NCI-H187 (cell line): ENCODE measurements around the gene C15orf40.

Experiments
- DNase-seq, 2 experiments: peaks; one replicate each; lab custom pipeline; 2025; lab: John Stamatoyannopoulos, UW

Gene C15orf40

DNA sequence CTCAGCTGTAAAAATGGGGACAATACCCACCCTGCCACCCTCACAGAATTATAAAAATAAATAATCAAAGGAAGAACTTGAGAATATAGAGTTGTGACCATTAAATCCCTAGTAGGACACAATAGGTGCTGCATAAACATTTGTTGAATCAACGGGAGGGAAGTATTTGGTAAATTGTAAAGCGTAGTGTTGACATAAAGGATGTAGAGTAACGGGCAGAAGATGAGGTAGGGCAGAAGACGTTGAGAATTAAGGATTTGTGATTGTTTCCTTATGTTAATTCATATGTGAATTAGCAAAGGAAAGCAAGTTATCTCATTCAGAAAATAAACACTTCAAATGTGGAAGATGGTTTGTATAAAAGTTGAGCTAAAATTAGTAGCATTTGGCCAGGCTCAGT lies 18.3 kb downstream of the C15orf40 start:
- no peak for DNase-seq

DNA sequence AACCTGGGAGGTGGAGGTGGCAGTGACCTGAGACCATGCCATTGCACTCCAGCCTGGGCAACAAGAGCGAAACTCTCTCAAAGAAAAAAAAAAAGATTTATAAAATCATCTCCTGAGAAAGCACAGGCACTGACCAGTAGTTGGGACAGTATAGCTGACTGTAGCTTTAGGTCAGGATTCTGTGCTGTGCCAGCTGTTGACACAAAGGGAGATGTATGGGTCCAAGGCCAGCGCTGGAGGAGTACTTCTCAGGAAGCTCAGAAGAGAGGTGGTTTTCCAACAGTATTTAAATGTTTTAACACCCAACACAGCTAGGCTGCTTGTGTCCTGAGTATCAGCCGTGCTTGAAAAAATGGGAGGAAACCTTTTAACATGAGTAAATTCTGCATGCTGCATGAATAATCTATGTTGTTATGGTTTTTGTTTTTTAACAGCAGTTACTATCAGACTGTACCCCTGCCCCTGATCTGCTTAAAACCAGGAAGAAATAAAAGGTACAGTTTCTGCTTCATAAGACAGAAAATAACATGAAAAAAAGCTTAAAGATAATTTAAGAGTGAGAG lies 18.9 kb downstream of the C15orf40 start:
- no peak for DNase-seq

DNA sequence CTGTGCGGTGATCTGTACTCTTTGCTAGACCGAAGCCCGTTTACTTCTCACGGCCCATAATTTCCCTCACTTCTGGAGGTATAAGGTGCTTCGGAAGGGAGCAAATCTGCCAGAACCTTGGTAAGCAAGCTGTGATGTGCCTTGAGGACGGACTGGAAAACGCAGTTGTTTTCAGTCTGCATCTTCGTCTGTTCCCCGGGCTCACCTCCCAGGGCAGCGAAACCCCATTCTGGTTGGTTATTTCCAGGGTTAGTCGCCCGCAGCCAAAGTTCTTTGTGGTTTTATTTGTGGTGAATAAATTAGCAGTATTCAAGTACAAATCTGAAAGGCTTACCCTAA lies 25.0 kb downstream of the C15orf40 start:
- no peak for DNase-seq

DNA sequence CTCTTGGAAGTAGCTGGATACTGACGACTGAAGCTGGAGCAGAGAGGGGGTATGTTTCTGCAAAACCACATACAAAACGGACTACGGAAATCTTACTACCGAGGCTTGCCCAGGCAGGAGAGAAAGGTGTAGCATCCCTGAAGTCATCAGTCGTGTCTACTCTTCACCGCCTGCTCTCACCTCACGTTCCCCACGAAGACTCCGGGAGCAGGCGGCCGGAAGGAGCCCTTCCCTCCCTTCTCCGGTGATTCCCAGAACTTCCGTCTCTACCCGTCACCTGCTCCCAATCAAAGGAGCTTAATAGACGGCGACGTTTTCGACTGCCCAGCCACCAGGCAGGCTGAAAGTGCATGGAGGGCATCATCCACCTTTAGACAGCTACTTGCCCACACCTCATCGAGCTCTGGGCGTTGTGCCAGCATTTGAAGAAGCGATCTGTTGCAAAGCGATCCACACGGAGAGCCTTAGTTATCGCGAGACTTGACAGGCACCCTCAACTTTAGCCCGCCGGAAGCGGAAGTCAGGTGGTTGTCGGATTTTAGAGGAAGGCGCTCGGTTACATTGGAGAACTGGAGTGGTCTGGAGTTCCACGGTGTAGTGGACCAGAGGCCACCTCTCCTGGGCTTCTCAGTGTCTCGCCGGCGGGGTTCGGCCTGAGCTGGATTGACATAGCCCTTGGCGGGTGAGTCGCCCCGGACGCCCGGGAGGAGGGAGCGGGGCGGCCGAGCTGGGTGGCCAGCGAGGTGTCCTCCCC lies 25.6 kb downstream of the C15orf40 start, which contains the start of gene RAMAC:
TSS of gene RAMAC (plus strand) at position 523 of the 754 bp plus-strand sequence. CDS start 2,809 bp downstream, outside the sequence.
- DNase-seq, result peak; percentile 65 to 87

DNA sequence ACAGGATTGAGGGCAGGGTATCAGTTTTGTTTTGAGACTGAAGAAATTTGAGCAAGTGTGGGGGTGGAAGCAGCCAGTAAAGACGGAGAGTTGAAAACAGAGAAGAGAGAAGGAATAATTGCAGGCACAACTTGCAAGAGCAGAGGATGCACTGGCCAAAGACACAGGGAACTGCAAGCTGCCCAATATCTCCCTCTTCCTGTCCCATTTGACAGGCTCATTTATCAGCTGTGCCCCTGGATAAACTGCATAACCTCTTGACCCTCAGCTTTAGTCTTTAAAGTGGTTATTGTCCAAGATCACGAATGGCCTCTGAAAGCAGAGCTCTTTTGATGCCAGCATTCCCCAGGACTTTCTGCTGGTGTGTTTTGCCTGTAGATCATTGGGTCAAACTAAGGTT lies 30.5 kb downstream of the C15orf40 start:
- DNase-seq, result no peak

DNA sequence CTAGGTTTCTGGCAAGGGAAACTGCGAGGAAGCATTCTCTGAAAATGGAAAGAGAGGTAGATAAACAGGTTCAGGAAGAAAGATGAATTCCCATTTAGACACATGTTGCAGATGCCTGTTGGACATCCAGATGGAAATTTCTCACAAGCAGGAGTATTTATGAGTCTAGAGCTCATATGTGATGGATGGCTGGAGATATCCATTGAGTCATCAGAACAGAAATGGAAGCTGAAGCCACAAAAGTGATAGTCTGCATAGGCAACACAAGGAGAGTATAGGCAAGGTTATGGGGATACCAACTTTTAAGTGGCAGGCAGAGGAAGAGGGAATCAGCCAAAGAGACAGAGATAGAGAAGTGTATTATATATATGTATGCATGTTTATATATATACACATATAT lies 31.7 kb downstream of the C15orf40 start:
- no peak for DNase-seq

DNA sequence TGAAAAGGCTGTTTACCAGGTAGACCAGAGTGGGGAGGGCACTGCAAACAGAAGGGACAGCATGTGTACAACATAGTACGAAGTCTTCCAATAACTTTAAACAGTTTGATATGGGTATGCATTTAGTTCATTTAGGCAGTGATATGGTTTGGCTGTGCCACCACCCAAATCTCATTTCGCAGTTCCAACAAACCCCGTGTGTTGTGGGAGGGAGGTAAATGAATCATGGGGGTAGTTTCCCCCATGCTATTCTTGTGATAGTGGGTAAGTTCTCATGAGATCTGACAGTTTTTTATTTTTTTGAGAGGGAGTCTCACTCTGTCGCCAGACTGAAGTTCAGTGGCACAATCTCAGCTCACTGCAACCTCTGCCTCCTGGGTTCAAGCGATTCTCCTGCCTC lies 33.0 kb downstream of the C15orf40 start:
- no peak for DNase-seq

DNA sequence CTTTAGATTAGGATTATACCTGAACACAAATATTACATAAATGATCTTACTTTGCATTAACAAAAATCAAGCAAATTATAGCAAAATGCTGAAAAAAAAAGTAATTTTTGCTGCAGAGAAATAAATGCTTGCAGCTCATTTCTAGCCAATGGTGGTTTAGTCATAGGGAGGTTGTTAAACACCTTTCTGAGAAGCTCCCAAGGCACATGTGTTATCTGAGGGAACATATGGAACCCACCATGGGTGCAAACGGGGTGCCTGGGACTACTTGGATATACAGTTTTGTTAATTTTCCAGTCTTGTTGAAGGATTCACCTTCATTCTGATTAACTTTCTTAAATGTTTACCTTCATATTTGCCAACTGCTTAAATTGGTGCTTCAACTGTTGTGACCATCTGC lies 34.4 kb downstream of the C15orf40 start:
- DNase-seq, result no peak

DNA sequence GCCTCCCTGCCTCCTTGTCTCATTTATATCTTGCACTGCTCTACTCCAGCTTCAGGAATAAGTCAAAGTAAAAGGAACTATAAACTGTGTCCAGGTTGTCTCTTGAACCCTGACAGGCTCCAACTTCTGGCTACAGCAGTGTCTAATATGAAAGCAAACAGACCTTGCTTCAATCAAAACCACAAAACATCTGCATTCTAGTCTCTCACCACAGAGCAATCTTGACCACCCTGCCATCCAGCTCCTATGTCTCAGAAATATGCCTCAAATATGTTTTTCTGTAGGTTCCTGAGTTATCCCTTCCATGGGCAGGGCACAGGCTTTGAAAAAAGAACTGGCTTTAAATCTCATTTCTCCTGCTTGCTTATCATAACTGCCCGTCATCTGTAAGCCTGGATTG lies 38.4 kb downstream of the C15orf40 start:
- no peak for DNase-seq

DNA sequence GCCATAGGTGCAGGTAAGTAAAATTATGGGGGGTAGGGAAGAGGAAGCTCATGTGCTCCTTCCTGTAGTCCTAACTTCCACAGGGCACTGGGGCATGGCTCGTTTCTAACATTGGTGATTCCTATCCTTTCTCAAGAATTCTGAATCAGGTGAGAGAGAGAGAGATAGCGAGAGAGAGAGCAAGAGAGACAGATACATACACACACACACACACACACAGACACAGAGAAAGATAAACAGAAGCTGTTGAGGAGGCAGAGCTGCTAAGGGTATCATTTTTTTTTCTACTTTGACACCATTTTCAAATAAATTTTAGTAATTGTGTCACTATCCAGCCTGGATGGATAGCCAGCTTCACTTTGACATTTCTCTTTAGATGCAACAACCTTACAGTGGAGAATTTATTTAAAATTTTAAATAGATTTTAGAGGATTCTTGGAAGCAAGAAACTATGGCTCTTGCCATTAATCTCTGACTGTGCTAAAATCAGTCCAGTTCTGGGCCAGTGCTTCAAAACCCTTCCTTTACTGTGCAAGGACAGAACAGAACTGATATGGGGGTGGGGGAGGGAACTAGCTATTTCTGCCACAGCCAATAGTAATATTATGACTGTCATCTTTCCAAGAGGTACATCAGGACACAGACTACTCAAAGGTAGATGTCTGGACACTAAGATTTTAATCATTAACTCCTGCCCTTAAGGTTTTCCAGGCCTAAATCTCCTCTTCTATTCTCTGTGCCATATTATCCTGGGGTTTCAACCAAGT lies 40.0 kb downstream of the C15orf40 start:
- DNase-seq, result no peak

DNA sequence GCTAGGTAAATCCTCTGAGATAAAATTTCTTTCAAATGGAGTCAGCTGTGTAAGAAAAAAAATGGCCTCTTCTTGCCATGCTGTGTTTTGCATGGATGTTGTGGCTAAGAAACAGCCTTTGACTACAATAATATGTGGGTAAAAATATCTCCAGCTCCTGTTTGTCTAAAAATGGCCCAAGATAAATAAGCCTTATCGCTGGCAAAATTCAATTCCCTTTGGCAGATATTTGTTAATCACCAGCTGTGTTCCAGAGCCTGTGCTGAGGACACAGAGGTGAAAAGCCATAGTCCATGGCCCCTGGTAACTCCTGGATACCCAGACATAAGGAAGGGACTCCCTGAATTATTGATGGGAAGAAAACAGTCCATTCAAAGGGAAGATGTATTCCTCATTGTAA lies 40.7 kb downstream of the C15orf40 start:
- no peak for DNase-seq

DNA sequence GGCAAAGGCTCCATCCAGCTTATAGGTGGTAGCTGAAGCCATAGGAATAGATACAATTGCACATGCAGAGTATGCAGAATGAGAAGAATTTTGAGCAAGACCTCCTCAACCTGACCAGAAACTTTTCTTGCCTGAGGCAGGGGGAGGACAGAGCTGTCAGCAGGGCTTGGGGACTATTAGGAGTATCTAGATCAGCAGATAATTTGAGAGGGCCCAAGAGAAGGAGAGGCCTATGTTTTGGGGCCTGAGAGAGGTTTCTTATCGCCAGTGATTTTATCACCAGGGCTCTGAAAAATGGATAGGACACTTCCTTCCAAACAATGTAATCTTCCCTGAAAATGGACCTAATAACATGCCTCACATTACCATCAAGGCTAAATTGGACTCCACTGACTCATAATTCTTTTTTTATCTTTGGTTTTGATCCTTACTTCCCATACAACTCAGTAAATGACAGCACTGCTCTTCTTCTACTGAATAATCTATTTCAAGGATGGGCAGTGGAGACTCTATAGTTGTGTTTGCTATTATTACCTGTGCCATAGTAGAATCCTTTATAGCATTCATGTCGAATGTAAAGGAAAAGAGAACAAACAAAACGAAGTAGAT lies 41.3 kb downstream of the C15orf40 start:
- no peak for DNase-seq

DNA sequence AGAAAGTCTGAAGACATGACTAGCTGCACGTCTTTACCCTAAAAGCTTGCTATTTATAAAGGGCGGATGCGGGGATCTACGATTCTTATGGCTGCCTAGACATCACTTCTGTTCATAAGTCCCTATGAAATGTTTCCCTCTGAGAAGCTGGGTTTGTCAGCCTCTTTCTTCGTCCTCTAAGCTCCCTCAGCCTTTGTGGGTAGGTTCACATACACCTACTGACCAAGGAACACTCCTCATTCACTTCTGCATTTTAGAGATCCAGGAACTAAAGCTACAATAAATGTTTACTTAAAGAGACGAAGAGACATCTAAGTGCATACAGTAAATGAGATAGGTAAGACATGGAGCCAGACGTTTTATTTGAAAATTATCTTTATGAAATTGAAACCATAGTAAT lies 42.1 kb downstream of the C15orf40 start:
- no peak for DNase-seq

DNA sequence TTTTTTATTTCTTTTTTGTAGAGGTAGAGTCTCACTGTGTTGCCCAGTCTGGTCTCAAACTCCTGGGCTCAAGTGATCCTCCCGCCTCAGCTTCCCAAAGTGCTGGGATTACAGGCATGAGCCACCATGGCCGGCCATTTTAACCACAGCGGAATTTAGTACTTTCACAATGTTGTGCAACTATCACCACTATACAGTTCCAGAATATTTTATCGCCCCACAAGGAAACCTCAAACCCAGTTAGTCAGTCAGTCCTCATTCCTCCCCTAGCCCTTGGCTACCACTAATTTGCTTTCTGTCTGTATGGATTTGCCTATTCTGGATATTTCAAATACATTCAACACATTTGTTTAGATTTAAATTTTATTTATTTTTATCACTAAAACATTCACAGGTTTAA lies 43.4 kb downstream of the C15orf40 start:
- no peak for DNase-seq

DNA sequence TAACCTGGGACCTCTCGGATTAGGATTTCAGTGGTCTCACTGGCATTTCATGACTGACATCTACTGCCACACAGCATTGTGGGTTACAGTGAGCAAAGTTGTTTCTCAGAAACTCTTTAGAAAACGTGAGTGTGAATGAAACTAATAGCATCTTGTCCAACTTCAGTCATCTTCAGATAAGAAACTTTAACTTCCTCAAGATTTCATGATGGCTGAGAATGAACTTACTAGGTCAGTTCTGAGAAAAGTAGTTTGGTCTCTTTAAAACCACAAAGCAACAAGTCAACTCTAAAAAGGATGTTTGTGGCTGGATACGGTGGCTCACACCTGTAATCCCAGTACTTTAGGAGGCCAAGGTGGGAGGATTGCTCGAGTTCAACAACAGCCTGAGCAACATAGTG lies 44.8 kb downstream of the C15orf40 start:
- no peak for DNase-seq

DNA sequence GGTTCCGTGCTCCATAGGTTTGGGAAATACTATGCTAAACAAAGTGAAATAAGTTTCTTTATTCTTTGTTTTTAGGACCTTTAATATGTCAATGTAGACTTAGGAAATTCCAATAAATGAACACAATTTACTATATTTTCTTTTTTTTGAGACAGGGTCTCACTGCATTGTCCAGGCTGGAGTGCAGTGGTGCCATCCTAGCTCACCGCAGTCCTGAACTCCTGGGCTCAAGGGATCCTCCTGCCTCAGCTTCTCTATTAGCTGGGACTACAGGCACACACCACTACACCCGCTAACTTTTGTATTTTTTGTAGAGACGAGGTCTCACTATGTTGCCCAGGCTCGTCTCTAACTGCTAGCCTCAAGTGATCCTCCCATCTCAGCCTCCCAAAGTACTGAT lies 46.5 kb downstream of the C15orf40 start:
- no peak for DNase-seq

DNA sequence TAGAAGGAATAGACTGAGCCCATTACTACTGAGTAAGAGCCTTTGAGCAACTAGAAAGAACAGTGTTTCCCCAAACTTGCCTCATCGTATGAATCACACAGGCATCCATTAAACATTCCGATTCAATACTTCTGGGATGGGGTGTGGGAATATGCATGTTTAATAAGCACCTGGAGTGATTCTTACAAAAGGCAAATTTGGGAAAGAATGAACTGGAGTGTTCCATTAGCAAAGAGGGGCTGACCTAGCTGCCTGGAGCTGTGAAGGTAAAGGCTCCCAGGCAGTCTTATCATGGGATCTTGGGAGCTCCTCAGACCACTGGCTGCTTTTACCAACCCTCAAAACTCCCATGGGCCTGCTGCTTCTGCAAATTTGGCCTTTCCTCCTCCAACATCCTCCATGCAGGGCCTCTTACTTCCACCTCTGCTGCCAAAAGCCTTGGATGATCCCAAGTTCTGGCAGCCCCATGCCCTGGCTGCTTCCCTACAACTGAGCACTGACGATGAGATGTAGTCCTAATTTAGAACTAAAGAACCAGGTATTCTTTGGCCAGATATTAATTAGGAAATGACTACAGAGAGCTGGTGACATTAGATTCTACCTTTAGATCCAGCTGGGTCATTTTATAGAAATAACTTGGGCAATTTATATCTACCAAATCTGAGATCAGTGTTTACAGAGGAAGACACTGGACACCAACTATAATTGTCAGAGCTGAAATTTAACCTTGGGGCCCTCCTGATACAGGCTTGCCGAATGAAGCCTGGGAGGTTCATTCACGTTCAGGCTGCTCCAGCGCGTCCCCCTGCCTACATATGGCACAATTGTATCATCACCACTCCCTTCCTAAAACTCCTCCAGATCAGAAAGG lies 47.7 kb downstream of the C15orf40 start:
- no peak for DNase-seq

DNA sequence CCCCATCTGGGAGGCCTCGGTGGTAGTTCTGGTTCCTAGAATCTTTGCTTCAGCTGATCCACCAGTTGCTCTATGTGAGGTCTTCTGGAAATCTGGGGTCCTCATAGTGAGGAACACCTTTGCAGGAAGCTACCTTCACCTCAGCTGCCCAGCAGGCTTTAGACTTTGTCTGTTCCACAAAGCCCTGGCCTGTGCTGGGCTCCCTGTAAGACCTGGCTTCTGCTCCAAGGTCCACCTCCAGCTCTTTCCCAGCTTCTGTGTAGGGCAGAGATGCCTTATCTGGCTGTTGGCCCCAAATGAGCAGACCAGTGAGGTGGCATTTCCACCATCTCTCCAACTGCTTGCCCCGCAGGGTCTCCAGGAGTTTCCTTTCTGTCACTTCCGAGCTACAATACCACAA lies 50.7 kb downstream of the C15orf40 start:
- DNase-seq, result no peak

DNA sequence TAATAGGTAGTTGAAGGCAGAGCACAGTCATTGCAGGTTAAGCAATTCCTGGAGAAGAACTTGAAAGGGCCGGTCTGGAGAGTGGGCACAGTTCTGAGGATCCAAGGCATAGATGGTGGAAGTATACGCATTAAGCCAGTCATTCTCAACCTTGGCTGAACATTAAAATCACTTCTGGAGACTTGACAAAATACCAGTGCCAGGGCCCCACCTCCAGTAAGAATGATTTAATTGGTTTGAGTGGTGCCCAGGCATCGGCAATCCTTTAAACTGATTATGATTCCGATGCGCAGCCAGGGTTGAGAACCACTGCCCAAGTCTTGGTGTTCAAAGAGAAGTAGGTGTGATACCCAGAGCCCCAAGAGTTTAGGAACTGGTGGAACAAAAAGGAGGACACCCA lies 52.0 kb downstream of the C15orf40 start:
- no peak for DNase-seq

DNA sequence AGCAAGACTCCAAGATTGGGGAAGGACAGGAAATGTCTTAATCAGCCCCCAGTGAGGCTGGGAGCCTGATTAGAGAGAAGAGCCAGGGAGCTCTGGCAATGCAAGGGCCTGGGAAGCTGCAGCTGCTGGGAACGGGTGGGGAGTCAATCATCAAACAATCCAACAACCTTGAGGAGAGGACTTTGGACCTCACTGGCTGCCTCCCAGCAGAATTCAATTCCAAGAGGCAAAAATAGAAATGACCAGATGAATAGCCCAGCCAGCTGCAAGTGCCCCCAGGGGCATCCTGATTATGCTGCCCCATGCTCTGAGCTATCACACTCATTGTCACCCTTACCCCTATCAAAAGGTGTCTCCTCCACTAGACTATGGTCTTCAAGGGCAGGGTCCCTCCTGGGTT lies 52.8 kb downstream of the C15orf40 start:
- DNase-seq, result no peak

DNA sequence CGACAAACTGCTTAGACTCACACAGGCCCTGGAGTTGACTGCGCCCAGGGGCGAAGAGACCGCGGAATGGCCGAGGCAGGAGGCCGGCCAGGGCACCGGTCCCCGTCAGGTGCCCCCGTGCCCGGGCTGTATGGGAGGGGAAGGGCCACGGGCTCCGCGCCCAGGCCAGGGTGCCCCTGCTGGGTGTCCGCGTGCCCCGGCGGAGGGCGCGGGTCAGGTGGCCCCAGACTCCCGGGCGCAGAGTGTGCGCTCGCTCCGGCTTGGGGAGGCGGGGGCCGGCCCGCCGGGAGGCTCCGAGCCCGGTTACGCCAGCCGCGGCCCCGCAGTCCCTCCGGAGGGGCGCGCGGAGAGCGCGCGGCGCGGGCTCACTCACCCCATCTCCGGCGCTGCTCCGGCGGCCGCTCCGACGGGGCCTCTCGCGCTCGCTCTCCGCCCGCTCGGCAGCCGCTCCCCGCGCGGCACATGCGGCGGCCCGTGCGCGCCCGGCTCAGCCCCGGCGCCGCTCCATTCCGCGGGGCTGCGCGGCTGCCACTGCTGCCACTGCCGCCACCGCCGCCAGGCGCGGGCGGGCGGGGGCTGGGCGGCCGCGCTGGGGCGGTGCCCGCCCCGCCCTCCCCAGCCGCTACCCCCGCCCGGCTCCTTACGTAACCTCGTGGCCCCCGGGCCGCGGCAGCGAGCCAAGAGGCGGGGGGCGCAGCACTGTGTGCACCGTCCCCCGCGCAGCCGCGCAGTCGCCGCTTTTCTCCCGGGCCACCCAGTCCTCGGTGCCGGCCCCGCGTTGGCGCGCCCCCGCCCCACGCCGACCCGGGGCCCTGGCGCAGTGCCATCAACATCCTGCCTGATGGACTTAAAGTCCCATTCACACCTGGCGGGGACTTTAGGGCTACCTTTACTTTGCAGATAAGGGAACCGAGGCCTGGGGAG lies 59.0 kb downstream of the C15orf40 start, which contains the start of gene HOMER2:
TSS of gene HOMER2 (minus strand) at position 563 of the 924 bp plus-strand sequence. CDS start at position 378, 185 bp downstream.
- DNase-seq, result no peak
